ENCODE results near the gene CDH5.

CDH5 gene

DNA sequence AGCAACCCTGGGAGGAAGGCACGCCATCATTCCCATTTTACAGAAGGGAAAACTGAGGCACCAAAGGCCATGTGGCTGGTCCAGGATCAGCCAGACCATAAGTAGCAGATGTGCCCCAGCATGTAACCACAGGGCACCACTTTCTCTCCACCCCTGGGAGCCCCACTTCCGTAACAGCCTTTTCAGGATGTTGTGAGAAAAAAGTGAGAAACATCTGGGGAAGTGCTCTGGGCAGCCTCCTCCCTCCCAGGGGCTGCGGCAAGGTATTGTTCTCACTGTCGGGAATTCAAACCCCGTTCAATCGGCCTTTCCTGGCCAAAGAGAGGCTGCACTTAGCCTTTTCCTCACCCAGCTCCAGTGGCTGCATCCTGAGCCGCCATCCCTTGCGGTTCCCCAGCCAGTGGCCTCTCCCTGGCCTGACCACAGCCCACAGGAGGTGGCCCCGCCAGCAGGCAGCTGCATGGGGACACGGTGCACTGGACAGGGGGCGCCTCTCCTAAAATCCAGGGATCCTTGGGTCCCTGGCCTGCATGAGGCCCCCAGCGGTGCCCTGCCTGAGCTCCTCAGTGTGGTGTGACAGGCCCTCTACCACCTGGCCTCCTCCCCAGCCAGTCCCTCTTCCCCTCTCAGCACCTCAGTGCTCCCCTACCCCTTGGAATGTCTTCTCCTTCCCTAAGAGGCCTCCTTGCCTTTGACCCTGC is 5.7 kb upstream of the CDH5 start:
- no peaks in the 10 kb centered on the region for H3K27me3 ChIP-seq (replicated peaks in 2 of 5; ENCODE audit: control insufficient read depth in 4 of 5, insufficient read depth in 5 of 5, low read length in 4 of 5)
- 28% methylated on average over 5 of the region's 12 CpGs for WGBS (ENCODE audit: insufficient coverage)

DNA sequence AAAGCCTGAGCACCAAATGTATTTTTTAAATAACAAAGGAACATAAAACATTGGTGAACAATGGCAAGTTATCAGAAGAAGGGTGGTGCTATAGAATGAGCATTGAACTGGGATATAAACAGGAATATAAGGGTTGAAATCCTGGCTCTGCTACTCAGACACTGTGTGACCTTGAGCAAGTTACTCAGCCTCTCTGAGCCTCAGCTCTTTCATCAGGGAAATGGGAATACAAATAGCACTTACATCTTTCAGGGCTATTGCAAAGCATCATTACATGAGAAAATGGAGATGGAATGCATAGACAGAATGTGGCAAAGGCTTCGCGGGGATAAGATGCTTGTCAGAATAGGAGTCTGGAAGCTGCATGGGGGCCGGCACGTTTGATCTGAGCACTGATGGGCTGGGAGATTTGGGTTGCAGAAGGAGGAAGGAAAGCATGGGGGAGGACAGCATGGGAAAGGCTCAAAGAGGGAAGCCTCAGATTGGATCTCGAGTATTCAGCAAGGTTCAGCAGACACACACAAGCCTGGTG is 4.8 kb upstream of the CDH5 start:
- 50% methylated on average over 5 of the region's 5 CpGs for WGBS (ENCODE audit: insufficient coverage)
- Histone ChIP-seq H3K4me3 (ENCODE audit: control insufficient read depth in 1 of 7, extremely low read depth in 1 of 7, insufficient read depth in 4 of 7, low read depth in 2 of 7, low read length in 6 of 7) (no peak overlapping the region), H3K36me3 (ENCODE audit: control insufficient read depth in 4 of 4, insufficient read depth in 4 of 4, low read length in 3 of 4) (no peaks in the 10 kb centered on the region), H3K9me3 (ENCODE audit: control extremely low read depth in 1 of 5, control insufficient read depth in 4 of 5, insufficient read depth in 2 of 5, low read depth in 1 of 5, low read length in 4 of 5) (no peaks in the 10 kb centered on the region), H3K27ac (ENCODE audit: insufficient read depth in 1 of 2, low read depth in 1 of 2, low read length in 2 of 2, poor library complexity in 1 of 2, severe bottlenecking in 2 of 2) (no peak overlapping the region), H3K27me3 (replicated peaks in 2 of 5; ENCODE audit: control insufficient read depth in 4 of 5, insufficient read depth in 5 of 5, low read length in 4 of 5) (no peaks in the 10 kb centered on the region), H3K4me1 (ENCODE audit: control extremely low read depth in 1 of 4, control insufficient read depth in 4 of 4, insufficient read depth in 4 of 4, low read length in 3 of 4) (peaks cover 0 to 61% (median 53%) of the 10 kb centered on the region in 4 experiments)
- DNase-seq, result no peak
- POLR2A ChIA-PET, result no interaction called here
- CTCF ChIA-PET, result interaction anchor here (0.9 to 3.1 kb wide), 4 partner anchors 9 to 228 kb away, joined by 3 to 14 read pairs (median 5); no protein-coding TSS in a partner anchor

More for the DNA sequence above, 5.7 kb upstream of the CDH5 start:
- peak; percentile 52 to 93 (median 92) for DNase-seq
- Histone ChIP-seq H3K4me1 (ENCODE audit: control extremely low read depth in 1 of 4, control insufficient read depth in 4 of 4, insufficient read depth in 4 of 4, low read length in 3 of 4) (peaks cover 0 to 52% (median 44%) of the 10 kb centered on the region in 4 experiments), H3K9me3 (ENCODE audit: control extremely low read depth in 1 of 5, control insufficient read depth in 4 of 5, insufficient read depth in 2 of 5, low read depth in 1 of 5, low read length in 4 of 5) (no peaks in the 10 kb centered on the region), H3K4me3 (ENCODE audit: control insufficient read depth in 1 of 7, extremely low read depth in 1 of 7, insufficient read depth in 4 of 7, low read depth in 2 of 7, low read length in 6 of 7) (peak overlapping the region in 1 of 7 experiments; percentile 16), H3K27ac (ENCODE audit: insufficient read depth in 1 of 2, low read depth in 1 of 2, low read length in 2 of 2, poor library complexity in 1 of 2, severe bottlenecking in 2 of 2) (no peak overlapping the region), H3K36me3 (ENCODE audit: control insufficient read depth in 4 of 4, insufficient read depth in 4 of 4, low read length in 3 of 4) (no peaks in the 10 kb centered on the region)
- ChIA-PET POLR2A (no interaction called here), CTCF (interaction anchor here (0.9 to 1.9 kb wide), 3 partner anchors 9 to 229 kb away, joined by 3 to 4 read pairs (median 4); no protein-coding TSS in a partner anchor)

DNA sequence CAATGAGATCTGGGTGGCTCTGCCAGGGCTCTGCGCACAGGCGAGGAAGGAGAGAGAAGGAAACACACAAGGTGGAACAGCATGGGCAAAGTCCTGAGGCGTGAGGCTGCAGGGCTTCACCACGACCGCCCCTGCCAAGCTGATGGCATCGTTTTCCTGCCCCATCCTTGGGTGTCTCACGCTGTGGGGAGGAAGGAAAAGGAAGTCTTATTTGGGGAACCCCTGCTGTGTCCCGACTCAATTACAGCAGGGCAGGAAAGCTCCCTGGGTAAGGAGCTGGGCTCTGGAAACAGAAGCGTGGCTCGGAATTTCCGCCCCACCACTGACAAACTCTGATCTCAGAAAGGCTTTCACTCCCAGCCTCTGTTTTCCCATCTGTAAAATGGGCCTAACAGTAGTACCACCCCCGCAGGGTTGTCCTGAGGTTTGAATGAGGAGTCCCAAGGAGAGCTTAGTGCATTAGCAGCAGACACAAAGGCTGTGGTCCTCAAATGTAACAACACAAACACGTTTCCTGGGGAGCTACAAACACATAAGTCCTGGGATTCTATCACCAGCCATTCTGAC is 3.2 kb upstream of the CDH5 start:
- CTCF ChIA-PET, result interaction anchor here (1.3 to 3.1 kb wide), 4 partner anchors 8 to 23 kb away, joined by 4 to 14 read pairs (median 6); no protein-coding TSS in a partner anchor

DNA sequence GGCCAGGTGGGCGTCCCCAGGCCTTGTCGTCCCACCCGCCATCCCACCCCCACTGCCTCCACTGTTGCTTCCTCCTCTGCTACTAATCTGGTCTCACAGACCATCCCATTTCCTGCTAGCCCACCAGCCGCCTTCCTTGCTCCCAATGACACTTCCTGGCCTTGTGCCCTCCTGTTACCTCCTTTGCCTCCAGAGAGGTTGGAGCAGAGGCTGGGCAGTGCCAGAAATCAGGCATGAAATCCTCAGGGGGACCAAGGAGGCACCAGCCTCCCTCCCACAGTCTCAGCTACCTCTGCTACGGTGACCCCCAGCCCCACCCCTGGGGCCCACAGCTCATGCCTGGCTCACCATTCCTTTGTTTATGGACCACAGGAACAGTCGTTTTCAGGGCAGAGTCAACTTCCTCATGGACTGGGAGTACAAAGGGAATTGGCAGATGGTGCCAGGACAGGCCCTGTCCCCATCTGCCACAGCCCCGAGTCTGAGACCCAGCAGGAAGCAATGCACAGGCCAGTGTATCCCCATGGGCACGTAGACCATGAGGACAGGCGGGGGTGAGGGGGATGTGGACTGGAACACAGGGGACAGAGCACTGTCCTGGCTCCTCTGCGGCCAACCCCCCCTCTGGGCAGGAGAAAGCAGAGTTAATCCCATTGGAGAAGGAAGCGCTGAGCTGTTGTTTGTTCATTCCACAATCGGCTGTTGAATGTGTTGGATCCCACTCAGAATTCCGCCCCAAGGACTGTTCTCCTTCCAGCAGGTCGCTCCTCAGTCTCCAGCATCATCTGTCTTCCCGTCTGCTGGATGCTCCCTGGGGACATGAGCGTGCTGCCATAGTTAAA is 2.2 kb upstream of the CDH5 start:
- no peaks in the 10 kb centered on the region for H3K27me3 ChIP-seq (replicated peaks in 2 of 5; ENCODE audit: control insufficient read depth in 4 of 5, insufficient read depth in 5 of 5, low read length in 4 of 5)
- 37% methylated on average over 12 of the region's 16 CpGs for WGBS (ENCODE audit: insufficient coverage)
- H3K36me3 ChIP-seq (ENCODE audit: control insufficient read depth in 4 of 4, insufficient read depth in 4 of 4, low read length in 3 of 4), result no peaks in the 10 kb centered on the region
- H3K4me1 ChIP-seq (ENCODE audit: control extremely low read depth in 1 of 4, control insufficient read depth in 4 of 4, insufficient read depth in 4 of 4, low read length in 3 of 4), result peaks cover 0 to 86% (median 77%) of the 10 kb centered on the region in 4 experiments
- peak overlapping the region in 2 of 7 experiments; percentile 28 to 42 for H3K4me3 ChIP-seq (ENCODE audit: control insufficient read depth in 1 of 7, extremely low read depth in 1 of 7, insufficient read depth in 4 of 7, low read depth in 2 of 7, low read length in 6 of 7)
- no peaks in the 10 kb centered on the region for H3K9me3 ChIP-seq (ENCODE audit: control extremely low read depth in 1 of 5, control insufficient read depth in 4 of 5, insufficient read depth in 2 of 5, low read depth in 1 of 5, low read length in 4 of 5)
- POLR2A ChIA-PET, result no interaction called here
- peak in 1 of 3 donors; percentile 38 for DNase-seq
- CTCF ChIA-PET, result interaction anchor here (1.6 to 3.1 kb wide), 2 partner anchors 10 to 20 kb away, joined by 7 to 14 read pairs; no protein-coding TSS in a partner anchor
- H3K27ac ChIP-seq (ENCODE audit: insufficient read depth in 1 of 2, low read depth in 1 of 2, low read length in 2 of 2, poor library complexity in 1 of 2, severe bottlenecking in 2 of 2), result no peak overlapping the region

More for the DNA sequence above, 3.2 kb upstream of the CDH5 start:
- POLR2A ChIA-PET, result no interaction called here
- H3K4me3 ChIP-seq (ENCODE audit: control insufficient read depth in 1 of 7, extremely low read depth in 1 of 7, insufficient read depth in 4 of 7, low read depth in 2 of 7, low read length in 6 of 7), result no peak overlapping the region
- WGBS (ENCODE audit: insufficient coverage), result 82% methylated on average over 9 of the region's 13 CpGs
- H3K9me3 ChIP-seq (ENCODE audit: control extremely low read depth in 1 of 5, control insufficient read depth in 4 of 5, insufficient read depth in 2 of 5, low read depth in 1 of 5, low read length in 4 of 5), result no peaks in the 10 kb centered on the region
- DNase-seq, result no peak
- peaks cover 0 to 77% (median 67%) of the 10 kb centered on the region in 4 experiments for H3K4me1 ChIP-seq (ENCODE audit: control extremely low read depth in 1 of 4, control insufficient read depth in 4 of 4, insufficient read depth in 4 of 4, low read length in 3 of 4)
- H3K27ac ChIP-seq (ENCODE audit: insufficient read depth in 1 of 2, low read depth in 1 of 2, low read length in 2 of 2, poor library complexity in 1 of 2, severe bottlenecking in 2 of 2), result no peak overlapping the region
- no peaks in the 10 kb centered on the region for H3K27me3 ChIP-seq (replicated peaks in 2 of 5; ENCODE audit: control insufficient read depth in 4 of 5, insufficient read depth in 5 of 5, low read length in 4 of 5)
- no peaks in the 10 kb centered on the region for H3K36me3 ChIP-seq (ENCODE audit: control insufficient read depth in 4 of 4, insufficient read depth in 4 of 4, low read length in 3 of 4)

DNA sequence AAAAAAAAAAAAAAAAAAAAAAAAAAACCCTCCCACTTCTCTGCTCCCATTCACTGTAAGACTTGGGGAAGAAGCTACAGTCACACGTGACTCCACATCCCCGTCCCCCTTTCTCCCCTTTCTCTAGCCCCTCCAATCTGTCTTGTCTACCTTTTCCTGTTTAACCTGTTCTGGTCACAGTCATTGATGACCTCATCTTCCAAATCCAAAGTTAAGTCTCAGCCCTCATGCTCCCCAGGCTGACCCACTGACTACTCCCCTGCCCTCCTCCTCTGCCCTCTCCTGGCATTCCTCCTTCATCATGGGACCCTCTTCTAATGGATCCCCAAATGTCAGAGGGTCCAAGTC is 1.6 kb upstream of the CDH5 start:
- no peak overlapping the region for H3K4me3 ChIP-seq (ENCODE audit: control insufficient read depth in 1 of 7, extremely low read depth in 1 of 7, insufficient read depth in 4 of 7, low read depth in 2 of 7, low read length in 6 of 7)
- H3K36me3 ChIP-seq (ENCODE audit: control insufficient read depth in 4 of 4, insufficient read depth in 4 of 4, low read length in 3 of 4), result no peaks in the 10 kb centered on the region
- POLR2A ChIA-PET, result no interaction called here
- H3K4me1 ChIP-seq (ENCODE audit: control extremely low read depth in 1 of 4, control insufficient read depth in 4 of 4, insufficient read depth in 4 of 4, low read length in 3 of 4), result peaks cover 0 to 82% (median 73%) of the 10 kb centered on the region in 4 experiments
- H3K9me3 ChIP-seq (ENCODE audit: control extremely low read depth in 1 of 5, control insufficient read depth in 4 of 5, insufficient read depth in 2 of 5, low read depth in 1 of 5, low read length in 4 of 5), result no peaks in the 10 kb centered on the region
- WGBS (ENCODE audit: insufficient coverage), result 58% methylated on average over 2 of the region's 2 CpGs
- no peak for DNase-seq
- CTCF ChIA-PET, result interaction anchor here (1.6 to 3.3 kb wide), 2 partner anchors 8 to 23 kb away, joined by 3 to 18 read pairs; no protein-coding TSS in a partner anchor
- no peak overlapping the region for H3K27ac ChIP-seq (ENCODE audit: insufficient read depth in 1 of 2, low read depth in 1 of 2, low read length in 2 of 2, poor library complexity in 1 of 2, severe bottlenecking in 2 of 2)
- H3K27me3 ChIP-seq (replicated peaks in 2 of 5; ENCODE audit: control insufficient read depth in 4 of 5, insufficient read depth in 5 of 5, low read length in 4 of 5), result no peaks in the 10 kb centered on the region

DNA sequence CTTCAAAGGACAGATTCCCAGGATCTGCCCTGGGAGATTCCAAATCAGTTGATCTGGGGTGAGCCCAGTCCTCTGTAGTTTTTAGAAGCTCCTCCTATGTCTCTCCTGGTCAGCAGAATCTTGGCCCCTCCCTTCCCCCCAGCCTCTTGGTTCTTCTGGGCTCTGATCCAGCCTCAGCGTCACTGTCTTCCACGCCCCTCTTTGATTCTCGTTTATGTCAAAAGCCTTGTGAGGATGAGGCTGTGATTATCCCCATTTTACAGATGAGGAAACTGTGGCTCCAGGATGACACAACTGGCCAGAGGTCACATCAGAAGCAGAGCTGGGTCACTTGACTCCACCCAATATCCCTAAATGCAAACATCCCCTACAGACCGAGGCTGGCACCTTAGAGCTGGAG is 840 bp upstream of the CDH5 start:
- ChIA-PET POLR2A (no interaction called here), CTCF (interaction anchor here (1.2 to 3.3 kb wide), 3 partner anchors 9 to 117 kb away, joined by 3 to 18 read pairs (median 3); no protein-coding TSS in a partner anchor)
- no peaks in the 10 kb centered on the region for H3K27me3 ChIP-seq (replicated peaks in 2 of 5; ENCODE audit: control insufficient read depth in 4 of 5, insufficient read depth in 5 of 5, low read length in 4 of 5)
- peak in 1 of 3 donors; percentile 30 for DNase-seq
- H3K36me3 ChIP-seq (ENCODE audit: control insufficient read depth in 4 of 4, insufficient read depth in 4 of 4, low read length in 3 of 4), result no peaks in the 10 kb centered on the region
- H3K27ac ChIP-seq (ENCODE audit: insufficient read depth in 1 of 2, low read depth in 1 of 2, low read length in 2 of 2, poor library complexity in 1 of 2, severe bottlenecking in 2 of 2), result no peak overlapping the region
- H3K9me3 ChIP-seq (ENCODE audit: control extremely low read depth in 1 of 5, control insufficient read depth in 4 of 5, insufficient read depth in 2 of 5, low read depth in 1 of 5, low read length in 4 of 5), result no peaks in the 10 kb centered on the region
- 63% methylated on average over 4 of the region's 4 CpGs for WGBS (ENCODE audit: insufficient coverage)
- no peak overlapping the region for H3K4me3 ChIP-seq (ENCODE audit: control insufficient read depth in 1 of 7, extremely low read depth in 1 of 7, insufficient read depth in 4 of 7, low read depth in 2 of 7, low read length in 6 of 7)
- H3K4me1 ChIP-seq (ENCODE audit: control extremely low read depth in 1 of 4, control insufficient read depth in 4 of 4, insufficient read depth in 4 of 4, low read length in 3 of 4), result peaks cover 0 to 82% (median 66%) of the 10 kb centered on the region in 4 experiments
